Fibroblast of the aortic adventitia (primary cell): ENCODE measurements around the gene MRPL33. TPM values are rescaled to one million over a fixed set of nuclear protein-coding genes. Genes with fewer than 3 reads are reported as not detected.

Experiments
- DNase-seq: peaks from one replicate; pipeline ENCODE4 v3.0.0-alpha.2; 2010; ENCODE audit warnings: low read depth
- H3K4me3 ChIP-seq: 2 replicates; pipeline ENCODE4 v1.5.1; 2011; ENCODE audit warnings: low read depth, mild to moderate bottlenecking, control low read depth, low read length, moderate library complexity
- CTCF ChIP-seq: IDR thresholded peaks from 2 replicates; pipeline ENCODE4 v1.5.1; 2011; ENCODE audit warnings: mild to moderate bottlenecking, low read length, control low read depth, inconsistent platforms; ENCODE audit not compliant: insufficient read depth
- total RNA-seq: library from RNA; depleted of rRNA; stranded (reverse); fragments of >200 nt; gene quantifications from 2 replicates; pipeline ENCODE4 v1.2.3, GENCODE V29; 2012; ENCODE audit warnings: low replicate concordance

The MRPL33 gene
- total RNA-seq, 1 donor = 109 TPM

DNA sequence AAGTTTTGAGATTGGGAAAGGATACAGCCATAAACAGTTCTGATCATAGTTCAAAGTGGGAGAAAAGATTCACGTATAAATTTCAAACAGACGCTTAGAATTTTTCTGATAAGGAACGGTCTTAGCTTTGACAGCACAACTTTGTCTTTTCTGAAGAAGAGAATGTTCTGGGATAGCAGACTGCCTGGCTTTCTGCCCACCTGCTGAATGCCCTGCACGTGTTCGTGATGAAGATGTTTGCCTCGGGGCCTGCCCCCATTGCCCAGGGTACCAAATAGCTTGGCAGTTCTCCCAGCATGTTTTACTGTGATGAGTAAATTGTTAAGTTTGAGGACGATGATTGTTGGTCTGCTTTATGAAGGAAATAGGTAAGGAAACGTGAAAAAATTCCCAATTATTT lies 4.6 kb downstream of the MRPL33 start:
- DNase-seq = no peak
- no peak for TF ChIP-seq CTCF
- no peak overlapping the region for H3K4me3 ChIP-seq

GRCh38 chr2:27776696-27777095 lies 5.2 kb downstream of the MRPL33 start:
- no peak for TF ChIP-seq CTCF
- no peak overlapping the region for H3K4me3 ChIP-seq
- DNase-seq = no peak

DNA sequence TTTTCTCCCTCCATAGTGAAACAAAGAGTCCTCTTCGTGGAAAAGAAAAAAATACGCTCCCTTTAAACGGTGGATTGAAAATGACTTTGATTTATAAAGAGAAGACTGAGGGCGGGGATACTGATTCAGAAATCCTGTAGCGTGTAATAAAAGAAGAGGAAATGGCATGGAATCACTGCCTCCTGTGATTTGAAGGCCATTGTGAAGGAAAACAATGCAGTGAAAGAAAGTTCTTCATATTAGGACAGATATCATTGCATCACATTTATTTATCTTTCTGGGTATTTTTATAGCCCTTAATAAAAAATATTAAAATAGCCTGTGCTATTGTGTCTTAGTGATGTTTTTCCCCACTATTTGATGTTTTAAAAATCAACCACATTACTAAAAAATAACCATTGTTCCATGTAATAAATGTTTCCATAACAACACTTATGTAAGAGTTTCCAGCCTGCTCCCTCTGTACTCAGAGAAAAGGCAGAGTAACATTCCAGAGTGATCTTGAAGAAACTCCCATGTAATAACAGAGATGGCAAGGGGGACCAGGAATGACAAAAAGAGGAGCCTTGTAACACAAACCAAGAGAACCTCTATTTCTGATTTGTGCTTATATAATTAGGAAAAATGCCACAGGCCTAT lies 8.0 kb downstream of the MRPL33 start:
- no peak for TF ChIP-seq CTCF
- H3K4me3 ChIP-seq = no peak overlapping the region
- DNase-seq = peak; percentile 62

GRCh38 chr2:27781496-27781895 lies 10.0 kb downstream of the MRPL33 start:
- no peak for TF ChIP-seq CTCF
- H3K4me3 ChIP-seq = no peak overlapping the region
- no peak for DNase-seq

- TF ChIP-seq CTCF = no peak
- H3K4me3 ChIP-seq = no peak overlapping the region
- DNase-seq = no peak
Observed at GRCh38 chr2:27782701-27783100, 11.2 kb downstream of the MRPL33 start.

GRCh38 chr2:27790796-27791195 lies 19.3 kb downstream of the MRPL33 start:
- TF ChIP-seq CTCF = no peak
- no peak overlapping the region for H3K4me3 ChIP-seq
- DNase-seq = no peak

DNA sequence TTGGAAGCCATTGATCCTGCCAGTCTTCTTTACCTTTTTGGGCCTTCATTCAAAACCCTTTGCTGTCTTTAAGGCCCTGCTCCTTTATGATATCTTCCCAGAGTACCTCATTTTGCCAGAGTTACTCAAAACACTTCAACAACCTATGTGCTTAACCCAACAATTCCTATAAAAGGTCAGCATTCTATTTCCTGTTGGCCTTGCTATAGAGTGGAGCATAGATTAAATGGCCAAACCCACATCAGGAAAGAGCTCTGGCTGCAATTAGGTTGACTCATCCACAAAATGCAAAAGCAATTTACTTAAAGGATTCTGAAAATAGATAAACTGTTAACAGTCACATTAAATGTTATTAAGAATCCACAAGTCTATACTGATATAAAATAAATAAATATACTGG lies 21.2 kb downstream of the MRPL33 start:
- no peak overlapping the region for H3K4me3 ChIP-seq
- peak; percentile 60 for DNase-seq
- no peak for TF ChIP-seq CTCF
